B cell (primary cell): ENCODE measurements around the gene SAMM50. TPM values are rescaled to one million over a fixed set of nuclear protein-coding genes. Genes with fewer than 3 reads are reported as not detected.
A peak's percentile ranks its signal among the peaks of the same experiment; 100 is the strongest.

ENCODE experiments used
- ATAC-seq: fragments of 200-7000 bp; cut with Tn5 transposase; one replicate; pipeline ENCODE4 v1.10.0; 2021; ENCODE audit warnings: low read depth, mild to moderate bottlenecking, moderate number of reproducible peaks, moderate library complexity
- CTCF ChIA-PET: fragments of 350-600 bp; sonication (Branson Sonifier 250); formaldehyde crosslinking; loops from one replicate; lab custom pipeline; 2021; ENCODE audit warnings: antibody characterized with exemption, inconsistent platforms; lab: Charles Lee
- POLR2A ChIA-PET: fragments of 350-600 bp; sonication (Branson Sonifier 250); formaldehyde crosslinking; loops from one replicate; lab custom pipeline; 2021; ENCODE audit warnings: antibody characterized with exemption; lab: Charles Lee
- DNase-seq: peaks from one replicate; pipeline ENCODE4 v3.0.0; 2013
- H2AFZ ChIP-seq: 2 replicates; pipeline ENCODE4 v1.6.1; 2012; ENCODE audit warnings: mild to moderate bottlenecking, low read depth, low read length; ENCODE audit not compliant: insufficient read depth, poor library complexity, severe bottlenecking
- H3K27ac ChIP-seq, 2 donors: 1 replicate in 1 of 2; 2 replicates in 1 of 2; pipeline ENCODE4 v1.5.1; 2012 to 2013; ENCODE audit warnings: low read length in 2 of 2, mild to moderate bottlenecking in 2 of 2, moderate library complexity in 1 of 2
- H3K27me3 ChIP-seq, 4 experiments: fragments of 200-600 bp in 1 of 4; sonication (generic) in 1 of 4; replicated peaks in 1 of 4; 1 replicate in 2 of 4; 2 replicates in 2 of 4; pipeline versions ENCODE4 v1.6.1 to v1.7.0; 2013 to 2016; ENCODE audit warnings: low read length in 3 of 4, mild to moderate bottlenecking in 2 of 4, mixed read lengths in 1 of 4, moderate library complexity in 1 of 4; ENCODE audit not compliant: insufficient read depth in 4 of 4, control insufficient read depth in 3 of 4; ENCODE audit errors: control extremely low read depth in 1 of 4
- H3K36me3 ChIP-seq, 2 experiments: replicated peaks in 1 of 2; 1 replicate in 1 of 2; 2 replicates in 1 of 2; pipeline versions ENCODE4 v1.6.1 to v1.7.1; 2013; ENCODE audit warnings: low read length in 1 of 2; ENCODE audit not compliant: insufficient read depth in 2 of 2, control insufficient read depth in 1 of 2; ENCODE audit errors: control extremely low read depth in 1 of 2, extremely low read depth in 1 of 2
- H3K4me1 ChIP-seq, 2 donors: fragments of 200-600 bp in 1 of 2; sonication (generic) in 1 of 2; 1 replicate in 1 of 2; 2 replicates in 1 of 2; pipeline versions ENCODE4 v1.5.1 to v1.6.1; 2013 to 2017; ENCODE audit warnings: low read length in 2 of 2; ENCODE audit not compliant: control insufficient read depth in 2 of 2, insufficient read depth in 2 of 2
- H3K4me2 ChIP-seq: replicated peaks from 2 replicates; pipeline ENCODE3; 2012; ENCODE audit warnings: mild to moderate bottlenecking, low read depth, low read length; ENCODE audit not compliant: poor library complexity, severe bottlenecking
- H3K4me3 ChIP-seq, 5 experiments: fragments of 200-600 bp in 1 of 5; sonication (generic) in 1 of 5; 1 replicate in 3 of 5; 2 replicates in 2 of 5; pipeline versions ENCODE4 v1.5.1 to v1.7.0; 2011 to 2016; ENCODE audit warnings: low read length in 4 of 5, mild to moderate bottlenecking in 4 of 5, low read depth in 2 of 5, control low read depth in 1 of 5, moderate library complexity in 1 of 5; ENCODE audit not compliant: insufficient read depth in 1 of 5; ENCODE audit errors: control extremely low read depth in 1 of 5, extremely low read depth in 1 of 5
- H3K79me2 ChIP-seq: fragments of 200-600 bp; sonication (generic); one replicate; pipeline ENCODE4 v1.6.0; 2016; ENCODE audit warnings: low read length; ENCODE audit not compliant: control insufficient read depth, insufficient read depth
- H3K9ac ChIP-seq: fragments of 200-600 bp; sonication (generic); 2 replicates; pipeline ENCODE4 v1.6.1; 2017; ENCODE audit warnings: mild to moderate bottlenecking, low read length, moderate library complexity
- H3K9me3 ChIP-seq, 3 donors: one replicate each; pipeline versions ENCODE4 v1.6.1 to v1.7.1; 2013; ENCODE audit warnings: low read length in 2 of 3; ENCODE audit not compliant: control insufficient read depth in 2 of 3, insufficient read depth in 1 of 3; ENCODE audit errors: control extremely low read depth in 1 of 3
- H4K20me1 ChIP-seq: 2 replicates; pipeline ENCODE4 v1.6.0; 2012; ENCODE audit warnings: mild to moderate bottlenecking, low read length; ENCODE audit not compliant: insufficient read depth, control insufficient read depth, poor library complexity, severe bottlenecking
- H3K27ac Mint-ChIP-seq: one replicate; pipeline ENCODE4 v1.8.0; 2021; ENCODE audit warnings: mixed read lengths
- H3K27me3 Mint-ChIP-seq: one replicate; pipeline ENCODE4 v1.8.0; 2021; ENCODE audit warnings: mixed read lengths
- H3K4me1 Mint-ChIP-seq: one replicate; pipeline ENCODE4 v1.8.0; 2021; ENCODE audit warnings: mixed read lengths
- H3K4me3 Mint-ChIP-seq: one replicate; pipeline ENCODE4 v1.8.0; 2021; ENCODE audit warnings: mixed read lengths
- H3K9me3 Mint-ChIP-seq: one replicate; pipeline ENCODE4 v1.8.0; 2022; ENCODE audit warnings: mixed read lengths; ENCODE audit not compliant: insufficient read depth
- CTCF ChIP-seq: fragments of 200-600 bp; IDR thresholded peaks from one replicate; pipeline ENCODE4 v1.8.0; 2022; ENCODE audit warnings: antibody characterized with exemption, mild to moderate bottlenecking
- EZH2 ChIP-seq: IDR thresholded peaks from 2 replicates; pipeline ENCODE4 v1.6.1; 2012; ENCODE audit warnings: borderline replicate concordance, low read depth, mild to moderate bottlenecking, moderate library complexity, low read length; ENCODE audit not compliant: insufficient read depth, poor library complexity, severe bottlenecking
- WGBS: methylation state at CpG from one replicate; pipeline ENCODE4 v1.1.5; 2013; ENCODE audit warnings: missing lambda C conversion rate; ENCODE audit not compliant: insufficient coverage; 5-methylcytosine and 5-hydroxymethylcytosine counted together
- intact Hi-C: fragments of 100-400 bp; cut with micrococcal nuclease; formaldehyde crosslinking; loops from one replicate; pipeline ENCODE4 v1.10.0; 2022
- polyA plus RNA-seq: library from polyadenylated mRNA; depleted of rRNA; stranded (reverse); fragments of >200 nt; gene quantifications from 2 replicates; pipeline ENCODE4 v1.2.3, GENCODE V29; 2012
- total RNA-seq, 2 donors: library from RNA; stranded (reverse); fragments of 120-200 nt in 1 of 2; gene quantifications; 1 replicate in 1 of 2; 2 replicates in 1 of 2; pipeline versions ENCODE4 v1.2.3 to v1.2.4, GENCODE V29; 2013 to 2022

SAMM50 gene
- total and polyA plus RNA-seq, 2 donors (not counting 1 experiment from before 2014, with no cell fraction given) = 18.8 to 43.2 TPM

GRCh38 chr22:43993072-43993760 lies 38.0 kb downstream of the SAMM50 start:
- no peak overlapping the region for H2AFZ ChIP-seq
- H3K9me3 ChIP-seq = no peaks in the 10 kb centered on the region
- peaks cover 10% of the 10 kb centered on the region for H4K20me1 ChIP-seq
- no peaks in the 10 kb centered on the region for H3K27me3 Mint-ChIP-seq
- no peak overlapping the region for H3K4me3 Mint-ChIP-seq
- TF ChIP-seq EZH2 = no peak
- peak; percentile 97 for TF ChIP-seq CTCF
- H3K79me2 ChIP-seq = peaks cover 38% of the 10 kb centered on the region
- peaks cover 13 to 42% of the 10 kb centered on the region in 2 experiments for H3K36me3 ChIP-seq
- ChIA-PET POLR2A (interaction anchor here (0.6 to 1.6 kb wide), 4 partner anchors 34 to 632 kb away, joined by 3 to 13 read pairs (median 3); no protein-coding TSS in a partner anchor), CTCF (interaction anchor here (0.6 to 16.2 kb wide), 56 partner anchors 10 to 690 kb away, joined by 3 to 691 read pairs (median 6); partner anchors contain the start of genes PARVB, PARVG and SAMM50)
- no peak overlapping the region for H3K9ac ChIP-seq
- peak overlapping the region; percentile 59 for H3K27ac Mint-ChIP-seq
- 28% methylated on average over 15 of the region's 20 CpGs for WGBS
- intact Hi-C loops = loop anchor here (1.0 to 2.0 kb wide), 3 partner anchors 88 to 188 kb away; partner anchors contain the start of gene PARVG
- peak; percentile 65 for ATAC-seq
- H3K9me3 Mint-ChIP-seq = no peaks in the 10 kb centered on the region
- H3K4me1 ChIP-seq = peaks cover 27 to 40% of the 10 kb centered on the region in 2 donors
- peak; percentile 82 for DNase-seq
- no peak overlapping the region for H3K4me3 ChIP-seq
- H3K4me1 Mint-ChIP-seq = peaks cover 46% of the 10 kb centered on the region
- no peaks in the 10 kb centered on the region for H3K27me3 ChIP-seq
- H3K4me2 ChIP-seq = peak overlapping the region; percentile 31
- peak overlapping the region in 1 of 2 donors; percentile 94 for H3K27ac ChIP-seq

DNA sequence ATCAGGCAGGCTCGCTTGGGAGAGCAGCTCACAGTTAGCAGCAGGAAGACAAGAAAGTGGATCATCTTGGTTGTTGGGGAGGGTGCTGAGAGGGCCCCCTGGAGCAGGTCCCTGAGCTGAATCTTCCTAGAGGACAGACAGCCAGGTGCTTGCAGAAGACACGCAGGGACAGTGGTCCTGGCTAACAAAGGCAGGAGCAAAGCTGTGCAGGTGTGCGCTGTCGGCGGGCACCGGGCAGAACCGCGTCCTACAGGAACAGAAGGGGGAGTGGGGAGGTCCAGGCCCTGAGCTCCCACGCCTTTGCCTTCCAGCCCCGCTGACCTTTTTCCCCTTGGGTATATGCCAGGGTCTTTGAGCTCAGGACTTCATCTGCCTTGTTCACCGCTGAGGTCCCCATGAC lies 38.8 kb downstream of the SAMM50 start:
- H3K9ac ChIP-seq = no peak overlapping the region
- CTCF ChIA-PET = interaction anchor here (0.8 to 16.2 kb wide), 40 partner anchors 9 to 651 kb away, joined by 3 to 691 read pairs (median 7); partner anchors contain the start of genes PARVG and SAMM50
- peak overlapping the region; percentile 24 for H3K4me3 Mint-ChIP-seq

More for the DNA sequence above, 38.8 kb downstream of the SAMM50 start:
- Histone ChIP-seq H3K27me3 (no peaks in the 10 kb centered on the region), H3K9me3 (no peaks in the 10 kb centered on the region), H3K36me3 (peaks cover 11 to 45% of the 10 kb centered on the region in 2 experiments), H2AFZ (no peak overlapping the region), H3K4me2 (no peak overlapping the region), H3K4me3 (no peak overlapping the region), H3K27ac (peak overlapping the region in 1 of 2 donors; percentile 94), H3K79me2 (peaks cover 42% of the 10 kb centered on the region), H3K4me1 (peaks cover 27 to 40% of the 10 kb centered on the region in 2 donors), H4K20me1 (peaks cover 10% of the 10 kb centered on the region)
- Mint-ChIP-seq H3K9me3 (no peaks in the 10 kb centered on the region), H3K4me1 (peaks cover 47% of the 10 kb centered on the region), H3K27ac (peak overlapping the region; percentile 56), H3K27me3 (no peaks in the 10 kb centered on the region)
- ATAC-seq (no peak), DNase-seq (no peak)
- no peak for TF ChIP-seq CTCF
- no peak for TF ChIP-seq EZH2
- WGBS = 97% methylated on average over 11 of the region's 11 CpGs
- intact Hi-C loops = no loop called here
- POLR2A ChIA-PET = interaction anchor here (0.6 to 1.6 kb wide), 4 partner anchors 33 to 631 kb away, joined by 3 to 13 read pairs (median 3); no protein-coding TSS in a partner anchor
